GM18511 (cell line): ENCODE data around the gene CLC.
"Not testable (repeated sequence)": the region's sequence is repeated elsewhere in the genome, so short reads cannot be mapped to it uniquely, and the experiment has no call there.

Experiments used
- ATAC-seq: cut with Tn5 transposase; IDR thresholded peaks from one replicate; pipeline ENCODE4 v1.9.1; 2021; ENCODE audit warnings: mild to moderate bottlenecking, moderate library complexity; ENCODE audit not compliant: unreplicated experiment

Gene CLC

GRCh38 chr19:39737891-39738290, at the start of gene CLC:
CLC (minus strand) TSS chr19:39738029; CDS start chr19:39737952, 77 bp downstream.
- ATAC-seq = no peak

GRCh38 chr19:39780894-39781293, 43.1 kb upstream of the CLC start:
- ATAC-seq = no peak

- no peak for ATAC-seq
These were observed 40.9 kb upstream of the CLC start, which contains the start of gene LEUTX for GRCh38 chr19:39778763-39779162. LEUTX (plus strand) TSS chr19:39778854; CDS start chr19:39778921, 67 bp downstream.

GRCh38 chr19:39768786-39769185, 31.0 kb upstream of the CLC start:
- no peak for ATAC-seq

GRCh38 chr19:39768334-39768733, 30.5 kb upstream of the CLC start:
- no peak for ATAC-seq

- no peak for ATAC-seq
These were observed 27.6 kb upstream of the CLC start for GRCh38 chr19:39765091-39766076.

- ATAC-seq = not testable (repeated sequence)
These were observed 24.0 kb upstream of the CLC start for GRCh38 chr19:39761851-39762250.

GRCh38 chr19:39759457-39760184, 21.8 kb upstream of the CLC start:
- ATAC-seq = peak; percentile 62

GRCh38 chr19:39754971-39755370, 17.1 kb upstream of the CLC start:
- no peak for ATAC-seq

GRCh38 chr19:39754544-39754943, 16.7 kb upstream of the CLC start:
- no peak for ATAC-seq

- ATAC-seq = no peak
These were observed 15.0 kb upstream of the CLC start for GRCh38 chr19:39752795-39753194.

- no peak for ATAC-seq
These were observed 14.6 kb upstream of the CLC start for GRCh38 chr19:39752390-39752789.

- ATAC-seq = no peak
These were observed 12.2 kb upstream of the CLC start for GRCh38 chr19:39749981-39750380.

- ATAC-seq = no peak
These were observed 9.2 kb upstream of the CLC start for GRCh38 chr19:39746836-39747529.

GRCh38 chr19:39745643-39746042, 7.8 kb upstream of the CLC start:
- no peak for ATAC-seq

GRCh38 chr19:39740395-39740794, 2.6 kb upstream of the CLC start:
- ATAC-seq = no peak

GRCh38 chr19:39738814-39739213, 985 bp upstream of the CLC start:
- no peak for ATAC-seq

GRCh38 chr19:39737351-39737750, 478 bp downstream of the CLC start:
- no peak for ATAC-seq

GRCh38 chr19:39736088-39736487, 1.7 kb downstream of the CLC start:
- no peak for ATAC-seq

GRCh38 chr19:39735688-39736087, 2.1 kb downstream of the CLC start:
- no peak for ATAC-seq

- no peak for ATAC-seq
These were observed 4.0 kb downstream of the CLC start for GRCh38 chr19:39733841-39734240.
